GM18861 (cell line): ENCODE results near the gene CHRNA7.

Experiments used
- ATAC-seq: cut with Tn5 transposase; IDR thresholded peaks from one replicate; pipeline ENCODE4 v1.9.1; 2021; ENCODE audit not compliant: unreplicated experiment

Gene CHRNA7

GRCh38 chr15:32029862-32030781 is at the start of gene CHRNA7:
Gene CHRNA7 (plus strand): TSS chr15:32030515. CDS start chr15:32030595, 80 bp downstream.
- peak; percentile 49 for ATAC-seq

- no peak for ATAC-seq
These were observed 44.7 kb upstream of the CHRNA7 start for GRCh38 chr15:31985607-31986006.

- ATAC-seq, result no peak
These were observed 37.3 kb upstream of the CHRNA7 start for GRCh38 chr15:31993062-31993461.

- no peak for ATAC-seq
These were observed 32.6 kb upstream of the CHRNA7 start for GRCh38 chr15:31997711-31998110.

- no peak for ATAC-seq
These were observed 26.8 kb upstream of the CHRNA7 start for GRCh38 chr15:32003558-32003957.

GRCh38 chr15:32004249-32004648 is 26.1 kb upstream of the CHRNA7 start:
- ATAC-seq, result no peak

GRCh38 chr15:32007355-32007960 is 22.9 kb upstream of the CHRNA7 start:
- ATAC-seq, result no peak

- ATAC-seq, result no peak
These were observed 15.4 kb upstream of the CHRNA7 start for GRCh38 chr15:32014953-32015352.

GRCh38 chr15:32020156-32020555 is 10.2 kb upstream of the CHRNA7 start:
- ATAC-seq, result no peak

GRCh38 chr15:32028921-32029320 is 1.4 kb upstream of the CHRNA7 start:
- ATAC-seq, result no peak

GRCh38 chr15:32029409-32029861 is 880 bp upstream of the CHRNA7 start:
- no peak for ATAC-seq

GRCh38 chr15:32030795-32031194 is 480 bp downstream of the CHRNA7 start:
- no peak for ATAC-seq

GRCh38 chr15:32033186-32033890 is 3.0 kb downstream of the CHRNA7 start:
- ATAC-seq, result no peak

- no peak for ATAC-seq
These were observed 3.8 kb downstream of the CHRNA7 start for GRCh38 chr15:32034106-32034505.

- no peak for ATAC-seq
These were observed 5.0 kb downstream of the CHRNA7 start for GRCh38 chr15:32035285-32035684.

GRCh38 chr15:32036971-32037370 is 6.7 kb downstream of the CHRNA7 start:
- no peak for ATAC-seq

GRCh38 chr15:32041294-32041693 is 11.0 kb downstream of the CHRNA7 start:
- no peak for ATAC-seq

GRCh38 chr15:32042269-32042972 is 12.1 kb downstream of the CHRNA7 start:
- no peak for ATAC-seq

GRCh38 chr15:32053719-32054118 is 23.4 kb downstream of the CHRNA7 start:
- no peak for ATAC-seq

- no peak for ATAC-seq
These were observed 27.6 kb downstream of the CHRNA7 start for GRCh38 chr15:32057876-32058425.

GRCh38 chr15:32060706-32061105 is 30.4 kb downstream of the CHRNA7 start:
- ATAC-seq, result no peak
